ENCODE measurements around the gene PIANP.

PIANP gene

GRCh38 chr12:6667559-6668210, 32.9 kb downstream of the PIANP start:
- Histone ChIP-seq H2AFZ (ENCODE audit: low read depth, low read length) (no peak overlapping the region), H3K27me3 (ENCODE audit: low read depth, low read length) (no peaks in the 10 kb centered on the region), H3K36me3 (replicated peaks; ENCODE audit: low read depth, low read length) (peaks cover 51% of the 10 kb centered on the region), H3K4me2 (ENCODE audit: low read length) (no peak overlapping the region), H3K27ac (ENCODE audit: low read length) (no peak overlapping the region), H3K4me3 (ENCODE audit: low read length) (no peak overlapping the region), H3K9me3 (ENCODE audit: insufficient read depth, low read length) (no peaks in the 10 kb centered on the region), H3K9ac (ENCODE audit: low read length) (no peak overlapping the region), H4K20me1 (ENCODE audit: insufficient read depth, low read length) (no peaks in the 10 kb centered on the region), H3K4me1 (ENCODE audit: low read length) (peaks cover 6% of the 10 kb centered on the region), H3K79me2 (ENCODE audit: low read length) (peaks cover under 1% of the 10 kb centered on the region; the same call in 1 of the 2 replicates)
- TF ChIP-seq CTCF (IDR thresholded peaks at IDR 0.05; ENCODE audit: low read depth, low read length) (peak; percentile 47), EZH2phosphoT487 (IDR thresholded peaks at IDR 0.05; ENCODE audit: low read depth) (no peak)

GRCh38 chr12:6666211-6666610, 34.4 kb downstream of the PIANP start:
- Histone ChIP-seq H3K79me2 (ENCODE audit: low read length) (peaks cover 9% of the 10 kb centered on the region), H3K4me3 (ENCODE audit: low read length) (no peak overlapping the region), H3K4me2 (ENCODE audit: low read length) (no peak overlapping the region), H2AFZ (ENCODE audit: low read depth, low read length) (no peak overlapping the region), H3K9ac (ENCODE audit: low read length) (no peak overlapping the region), H3K4me1 (ENCODE audit: low read length) (peaks cover 14% of the 10 kb centered on the region), H3K9me3 (ENCODE audit: insufficient read depth, low read length) (no peaks in the 10 kb centered on the region), H3K27ac (ENCODE audit: low read length) (no peak overlapping the region), H3K27me3 (ENCODE audit: low read depth, low read length) (no peaks in the 10 kb centered on the region), H4K20me1 (ENCODE audit: insufficient read depth, low read length) (no peaks in the 10 kb centered on the region), H3K36me3 (replicated peaks; ENCODE audit: low read depth, low read length) (peaks cover 37% of the 10 kb centered on the region)
- TF ChIP-seq CTCF (IDR thresholded peaks at IDR 0.05; ENCODE audit: low read depth, low read length) (no peak), EZH2phosphoT487 (IDR thresholded peaks at IDR 0.05; ENCODE audit: low read depth) (no peak)

GRCh38 chr12:6664902-6665301, 35.7 kb downstream of the PIANP start:
- Histone ChIP-seq H3K4me1 (ENCODE audit: low read length) (peaks cover 14% of the 10 kb centered on the region), H4K20me1 (ENCODE audit: insufficient read depth, low read length) (no peaks in the 10 kb centered on the region), H3K27ac (ENCODE audit: low read length) (no peak overlapping the region), H3K4me3 (ENCODE audit: low read length) (no peak overlapping the region), H3K79me2 (ENCODE audit: low read length) (peaks cover 9% of the 10 kb centered on the region), H3K4me2 (ENCODE audit: low read length) (no peak overlapping the region), H3K36me3 (replicated peaks; ENCODE audit: low read depth, low read length) (peaks cover 27% of the 10 kb centered on the region), H3K27me3 (ENCODE audit: low read depth, low read length) (no peaks in the 10 kb centered on the region), H2AFZ (ENCODE audit: low read depth, low read length) (no peak overlapping the region), H3K9me3 (ENCODE audit: insufficient read depth, low read length) (no peaks in the 10 kb centered on the region), H3K9ac (ENCODE audit: low read length) (no peak overlapping the region)
- TF ChIP-seq CTCF (IDR thresholded peaks at IDR 0.05; ENCODE audit: low read depth, low read length) (no peak), EZH2phosphoT487 (IDR thresholded peaks at IDR 0.05; ENCODE audit: low read depth) (no peak)

GRCh38 chr12:6662906-6663742, 37.5 kb downstream of the PIANP start, which contains the start of gene ING4:
TSS of gene ING4 (minus strand) at chr12:6663119. CDS start at chr12:6663101, 18 bp downstream.
- Histone ChIP-seq H3K4me3 (ENCODE audit: low read length) (peak within 1 kb of the TSS; percentile 94), H3K27me3 (ENCODE audit: low read depth, low read length) (no peaks in the 10 kb centered on the region), H3K4me2 (ENCODE audit: low read length) (peak within 1 kb of the TSS; percentile 92), H4K20me1 (ENCODE audit: insufficient read depth, low read length) (no peaks in the 10 kb centered on the region), H3K27ac (ENCODE audit: low read length) (peak within 1 kb of the TSS; percentile 69), H2AFZ (ENCODE audit: low read depth, low read length) (peak within 1 kb of the TSS; percentile 92), H3K36me3 (replicated peaks; ENCODE audit: low read depth, low read length) (peaks cover 17% of the 10 kb centered on the region), H3K79me2 (ENCODE audit: low read length) (peaks cover 9% of the 10 kb centered on the region), H3K4me1 (ENCODE audit: low read length) (peaks cover 14% of the 10 kb centered on the region), H3K9me3 (ENCODE audit: insufficient read depth, low read length) (no peaks in the 10 kb centered on the region), H3K9ac (ENCODE audit: low read length) (peak within 1 kb of the TSS; percentile 64)
- TF ChIP-seq EZH2phosphoT487 (IDR thresholded peaks at IDR 0.05; ENCODE audit: low read depth) (no peak), CTCF (IDR thresholded peaks at IDR 0.05; ENCODE audit: low read depth, low read length) (no peak)
